Fibroblast of skin of right biceps (primary cell): ENCODE data around the gene PFDN5.
A peak's percentile ranks its signal among the peaks of the same experiment; 100 is the strongest.
"Not testable (repeated sequence)": the region's sequence is repeated elsewhere in the genome, so short reads cannot be mapped to it uniquely, and the experiment has no call there.

Source experiments
- DNase-seq: peaks from one replicate; pipeline ENCODE4 v3.0.0-alpha.2; 2013

The PFDN5 gene

GRCh38 chr12:53330671-53331070 is 35.3 kb downstream of the PFDN5 start:
- DNase-seq: peak; percentile 14

- DNase-seq: not testable (repeated sequence)
Observed at GRCh38 chr12:53332339-53332738, 37.0 kb downstream of the PFDN5 start.

GRCh38 chr12:53332744-53333143 is 37.4 kb downstream of the PFDN5 start:
- no peak for DNase-seq

GRCh38 chr12:53333289-53333688 is 37.9 kb downstream of the PFDN5 start:
- no peak for DNase-seq

GRCh38 chr12:53333845-53334244 is 38.5 kb downstream of the PFDN5 start:
- no peak for DNase-seq

GRCh38 chr12:53334822-53335221 is 39.5 kb downstream of the PFDN5 start:
- DNase-seq: no peak

GRCh38 chr12:53336181-53336681 is 40.9 kb downstream of the PFDN5 start, which contains the start of gene SP7:
TSS of gene SP7 (minus strand) at chr12:53336354. CDS start at chr12:53335646, 708 bp downstream.
- peak; percentile 49 for DNase-seq

- no peak for DNase-seq
Observed at GRCh38 chr12:53338017-53338416, 42.7 kb downstream of the PFDN5 start.

GRCh38 chr12:53338916-53339315 is 43.6 kb downstream of the PFDN5 start:
- DNase-seq: peak; percentile 20

GRCh38 chr12:53340398-53340797 is 45.1 kb downstream of the PFDN5 start:
- no peak for DNase-seq

- DNase-seq: no peak
Observed at GRCh38 chr12:53343449-53343848, 48.1 kb downstream of the PFDN5 start.

- no peak for DNase-seq
Observed at GRCh38 chr12:53343969-53344368, 48.6 kb downstream of the PFDN5 start.

GRCh38 chr12:53344487-53344823 is 49.1 kb downstream of the PFDN5 start:
- no peak for DNase-seq

- DNase-seq: peak; percentile 82
Observed at GRCh38 chr12:53344824-53345485, 49.6 kb downstream of the PFDN5 start.

GRCh38 chr12:53345486-53346188 is 50.3 kb downstream of the PFDN5 start:
- peak; percentile 92 for DNase-seq

- no peak for DNase-seq
Observed at GRCh38 chr12:53346491-53346890, 51.1 kb downstream of the PFDN5 start.

- DNase-seq: no peak
Observed at GRCh38 chr12:53347905-53348304, 52.6 kb downstream of the PFDN5 start.
